GM12878 (cell line): Measurements from ENCODE around the gene SPG7. TPM values are rescaled to one million over a fixed set of nuclear protein-coding genes. Genes with fewer than 3 reads are reported as not detected.

Source experiments
- ASH2L ChIP-seq: fragments of 300-600, 200-600 bp; sonication (generic); IDR thresholded peaks from 2 replicates; pipeline ENCODE4 v1.6.1; 2017; ENCODE audit warnings: low read depth, mild to moderate bottlenecking, borderline replicate concordance
- ATF7 ChIP-seq: fragments of 450-650 bp; IDR thresholded peaks from 2 replicates; pipeline ENCODE4 v1.6.1; 2016; ENCODE audit warnings: low read depth, mild to moderate bottlenecking
- BRCA1 ChIP-seq: IDR thresholded peaks from 2 replicates; pipeline ENCODE4 v1.6.1; 2011; ENCODE audit warnings: low read depth, low read length, improper control_type of control experiment
- EGR1 ChIP-seq, 2 experiments: IDR thresholded peaks; 1 replicate in 1 of 2; 2 replicates in 1 of 2; pipeline ENCODE4 v1.6.1; 2011 to 2012; ENCODE audit warnings: low read depth in 2 of 2, low read length in 2 of 2, borderline replicate concordance in 1 of 2, mild to moderate bottlenecking in 1 of 2, moderate library complexity in 1 of 2
- ESRRA ChIP-seq: IDR thresholded peaks from 2 replicates; pipeline ENCODE4 v1.6.1; 2012; ENCODE audit warnings: mild to moderate bottlenecking, low read length, improper control_type of control experiment
- EZH2 ChIP-seq: IDR thresholded peaks from 2 replicates; pipeline ENCODE4 v1.6.1; 2012; ENCODE audit warnings: low read depth, mild to moderate bottlenecking, control low read depth, inconsistent platforms, low read length, borderline replicate concordance; ENCODE audit not compliant: control insufficient read depth
- HDGF ChIP-seq: fragments of 450-650 bp; IDR thresholded peaks from 2 replicates; pipeline ENCODE4 v1.6.1; 2016; ENCODE audit warnings: antibody characterized with exemption
- IRF4 ChIP-seq: IDR thresholded peaks from 2 replicates; pipeline ENCODE4 v1.6.1; 2011; ENCODE audit warnings: low read depth, low read length
- JUNB ChIP-seq: IDR thresholded peaks from 2 replicates; pipeline ENCODE4 v1.6.1; 2016; ENCODE audit warnings: antibody characterized with exemption, mild to moderate bottlenecking
- MEF2B ChIP-seq: fragments of 450-650 bp; IDR thresholded peaks from 2 replicates; pipeline ENCODE4 v1.6.1; 2018; ENCODE audit warnings: mild to moderate bottlenecking, moderate library complexity; ENCODE audit not compliant: partially characterized antibody, poor library complexity, severe bottlenecking
- NR2C1 ChIP-seq: fragments of 450-650 bp; IDR thresholded peaks from 2 replicates; pipeline ENCODE4 v1.6.1; 2017; ENCODE audit warnings: antibody characterized with exemption, mild to moderate bottlenecking, moderate library complexity
- PAX8 ChIP-seq: fragments of 450-650 bp; IDR thresholded peaks from 2 replicates; pipeline ENCODE4 v1.6.1; 2017; ENCODE audit warnings: mild to moderate bottlenecking, moderate library complexity
- RAD21 ChIP-seq: IDR thresholded peaks from 2 replicates; pipeline ENCODE4 v1.6.1; 2011; ENCODE audit warnings: mild to moderate bottlenecking, low read depth, low read length, moderate library complexity; ENCODE audit not compliant: insufficient read depth
- RUNX3 ChIP-seq: IDR thresholded peaks from 2 replicates; pipeline ENCODE4 v1.6.1; 2012; ENCODE audit warnings: low read length, inconsistent platforms
- SIN3A ChIP-seq: IDR thresholded peaks from 2 replicates; pipeline ENCODE4 v1.6.1; 2012; ENCODE audit warnings: low read depth, low read length, improper control_type of control experiment
- SMARCA5 ChIP-seq: fragments of 450-650 bp; IDR thresholded peaks from 2 replicates; pipeline ENCODE4 v1.6.1; 2017; ENCODE audit warnings: mild to moderate bottlenecking
- STAT3 ChIP-seq: IDR thresholded peaks from 2 replicates; pipeline ENCODE4 v1.6.1; 2011; ENCODE audit warnings: low read depth, low read length, improper control_type of control experiment
- TCF7 ChIP-seq: IDR thresholded peaks from 2 replicates; pipeline ENCODE4 v1.6.1; 2014; ENCODE audit warnings: antibody characterized with exemption, borderline replicate concordance
- ZNF207 ChIP-seq: fragments of 450-650 bp; IDR thresholded peaks from 2 replicates; pipeline ENCODE4 v1.6.1; 2014; ENCODE audit warnings: antibody characterized with exemption, mild to moderate bottlenecking, borderline replicate concordance
- ZNF274 ChIP-seq: IDR thresholded peaks from one replicate; pipeline ENCODE4 v1.8.0; 2011; ENCODE audit not compliant: insufficient read length, insufficient read depth
- ZNF384 ChIP-seq: IDR thresholded peaks from 2 replicates; pipeline ENCODE4 v1.6.1; 2012; ENCODE audit warnings: low read depth, mild to moderate bottlenecking, low read length, improper control_type of control experiment, borderline replicate concordance
- polyA plus RNA-seq, 11 experiments: library from polyadenylated mRNA; depleted of rRNA in 4 of 11; unstranded in 6 of 11; stranded (reverse) in 5 of 11; fragments of >200 nt; fragmentation: Nextera tagmentation in 4 of 11; fragmentation: Illumina TruSeq in 1 of 11; extraction: Ambion mirVana in 4 of 11; extraction: Trizol in 1 of 11; gene quantifications; 1 replicate in 1 of 11; 2 replicates in 10 of 11; pipeline versions ENCODE4 v1.2.1 to v1.2.3, GENCODE V29; 2011 to 2016; ENCODE audit warnings: inconsistent platforms in 2 of 11, missing spikeins in 2 of 11, low read depth in 1 of 11
- total RNA-seq, 4 experiments: library from RNA; depleted of rRNA in 3 of 4; stranded (reverse); fragments of >200 nt in 3 of 4; fragmentation: Illumina TruSeq in 1 of 4; extraction: Trizol in 1 of 4; gene quantifications; 2 replicates each; pipeline versions ENCODE4 v1.2.1 to v1.2.3, GENCODE V29; 2013 to 2021
- TF ChIP-seq, protein P1 (sequence below): IDR thresholded peaks from 2 replicates; pipeline ENCODE4 v1.6.1; 2011; ENCODE audit warnings: low read depth, mild to moderate bottlenecking, low read length, moderate library complexity, borderline replicate concordance; ENCODE audit errors: extremely low read depth
- TF ChIP-seq, protein P2 (sequence below): IDR thresholded peaks from 2 replicates; pipeline ENCODE4 v1.6.1; 2011; ENCODE audit warnings: low read depth, low read length, improper control_type of control experiment, borderline replicate concordance
- TF ChIP-seq, protein P3 (sequence below): fragments of 150-350 bp; IDR thresholded peaks from 2 replicates; pipeline ENCODE4 v1.6.1; 2014; ENCODE audit warnings: mild to moderate bottlenecking, low read depth, low read length
- TF ChIP-seq, protein P4 (sequence below): fragments of 450-650 bp; formaldehyde crosslinking; IDR thresholded peaks from 2 replicates; pipeline ENCODE4 v1.4.0; 2020; ENCODE audit warnings: mild to moderate bottlenecking, moderate library complexity

The SPG7 gene
- total and polyA plus RNA-seq, 10 of the 15 experiments (the other 5 are each of a cell fraction or from before 2014, with no cell fraction given) = 5.9 to 75.9 (median 52.5) TPM

DNA sequence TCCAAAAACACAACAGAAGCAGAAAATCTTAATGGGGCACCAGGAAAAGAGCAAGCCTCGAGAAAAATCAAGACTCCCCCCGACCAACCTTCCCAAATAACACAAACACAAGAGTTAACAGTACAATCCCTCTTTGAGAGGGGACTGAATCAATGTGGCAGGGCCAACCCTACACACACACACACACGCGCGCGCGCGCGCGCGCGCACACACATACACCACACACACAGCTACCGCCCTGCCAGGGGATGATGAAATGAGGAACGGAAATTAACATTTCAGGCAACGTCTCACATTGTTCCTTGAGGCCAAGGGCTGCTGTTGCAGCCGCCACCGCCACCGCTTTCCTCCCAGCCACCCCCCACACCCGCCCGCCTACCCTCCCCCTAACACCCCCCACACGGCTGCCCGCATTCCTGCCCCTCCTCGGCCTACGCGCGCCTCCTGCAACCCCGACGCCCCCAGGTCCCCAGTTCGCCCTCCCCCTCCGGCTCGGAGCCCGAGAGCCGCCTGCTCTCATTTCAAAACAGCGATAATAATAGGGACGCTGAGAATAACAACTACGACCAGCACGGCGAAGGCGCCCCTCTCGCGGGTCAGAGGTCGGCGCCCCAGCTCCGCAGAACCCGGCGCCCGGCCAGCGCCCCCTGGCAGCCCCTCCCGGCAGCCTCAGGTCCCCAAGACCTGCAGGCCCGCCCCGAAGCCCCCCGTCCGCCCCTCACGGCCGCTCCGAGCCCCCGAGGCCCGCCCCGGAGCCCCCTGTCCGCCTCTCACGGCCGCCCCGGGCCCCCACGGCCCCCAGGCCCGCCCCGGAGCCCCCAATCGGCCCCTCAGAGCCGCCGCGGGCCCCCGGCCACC is 18.9 kb upstream of the SPG7 start (continued):
- TF ChIP-seq SMARCA5 = peak; percentile 71; the same call in 1 of the 2 replicates
- peak; percentile 87 for TF ChIP-seq ATF7
- no peak for TF ChIP-seq STAT3
- TF ChIP-seq BRCA1 = no peak
- peak; percentile 71; the same call in 1 of the 2 replicates for TF ChIP-seq HDGF
- TF ChIP-seq ZNF274 = no peak
- TF ChIP-seq, protein P1, sequence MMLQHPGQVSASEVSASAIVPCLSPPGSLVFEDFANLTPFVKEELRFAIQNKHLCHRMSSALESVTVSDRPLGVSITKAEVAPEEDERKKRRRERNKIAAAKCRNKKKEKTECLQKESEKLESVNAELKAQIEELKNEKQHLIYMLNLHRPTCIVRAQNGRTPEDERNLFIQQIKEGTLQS = no peak
- no peak for TF ChIP-seq PAX8
- TF ChIP-seq ASH2L = no peak
- TF ChIP-seq, protein P2, sequence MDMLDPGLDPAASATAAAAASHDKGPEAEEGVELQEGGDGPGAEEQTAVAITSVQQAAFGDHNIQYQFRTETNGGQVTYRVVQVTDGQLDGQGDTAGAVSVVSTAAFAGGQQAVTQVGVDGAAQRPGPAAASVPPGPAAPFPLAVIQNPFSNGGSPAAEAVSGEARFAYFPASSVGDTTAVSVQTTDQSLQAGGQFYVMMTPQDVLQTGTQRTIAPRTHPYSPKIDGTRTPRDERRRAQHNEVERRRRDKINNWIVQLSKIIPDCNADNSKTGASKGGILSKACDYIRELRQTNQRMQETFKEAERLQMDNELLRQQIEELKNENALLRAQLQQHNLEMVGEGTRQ = no peak
- TF ChIP-seq RAD21 = peak; percentile 20; the same call in 1 of the 2 replicates
- TF ChIP-seq RUNX3 = peak; percentile 78
- no peak for TF ChIP-seq ZNF207
- TF ChIP-seq ESRRA = no peak
- peak; percentile 82 for TF ChIP-seq NR2C1
- TF ChIP-seq, protein P3, sequence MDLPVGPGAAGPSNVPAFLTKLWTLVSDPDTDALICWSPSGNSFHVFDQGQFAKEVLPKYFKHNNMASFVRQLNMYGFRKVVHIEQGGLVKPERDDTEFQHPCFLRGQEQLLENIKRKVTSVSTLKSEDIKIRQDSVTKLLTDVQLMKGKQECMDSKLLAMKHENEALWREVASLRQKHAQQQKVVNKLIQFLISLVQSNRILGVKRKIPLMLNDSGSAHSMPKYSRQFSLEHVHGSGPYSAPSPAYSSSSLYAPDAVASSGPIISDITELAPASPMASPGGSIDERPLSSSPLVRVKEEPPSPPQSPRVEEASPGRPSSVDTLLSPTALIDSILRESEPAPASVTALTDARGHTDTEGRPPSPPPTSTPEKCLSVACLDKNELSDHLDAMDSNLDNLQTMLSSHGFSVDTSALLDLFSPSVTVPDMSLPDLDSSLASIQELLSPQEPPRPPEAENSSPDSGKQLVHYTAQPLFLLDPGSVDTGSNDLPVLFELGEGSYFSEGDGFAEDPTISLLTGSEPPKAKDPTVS = no peak
- TF ChIP-seq TCF7 = no peak
- TF ChIP-seq, protein P4, sequence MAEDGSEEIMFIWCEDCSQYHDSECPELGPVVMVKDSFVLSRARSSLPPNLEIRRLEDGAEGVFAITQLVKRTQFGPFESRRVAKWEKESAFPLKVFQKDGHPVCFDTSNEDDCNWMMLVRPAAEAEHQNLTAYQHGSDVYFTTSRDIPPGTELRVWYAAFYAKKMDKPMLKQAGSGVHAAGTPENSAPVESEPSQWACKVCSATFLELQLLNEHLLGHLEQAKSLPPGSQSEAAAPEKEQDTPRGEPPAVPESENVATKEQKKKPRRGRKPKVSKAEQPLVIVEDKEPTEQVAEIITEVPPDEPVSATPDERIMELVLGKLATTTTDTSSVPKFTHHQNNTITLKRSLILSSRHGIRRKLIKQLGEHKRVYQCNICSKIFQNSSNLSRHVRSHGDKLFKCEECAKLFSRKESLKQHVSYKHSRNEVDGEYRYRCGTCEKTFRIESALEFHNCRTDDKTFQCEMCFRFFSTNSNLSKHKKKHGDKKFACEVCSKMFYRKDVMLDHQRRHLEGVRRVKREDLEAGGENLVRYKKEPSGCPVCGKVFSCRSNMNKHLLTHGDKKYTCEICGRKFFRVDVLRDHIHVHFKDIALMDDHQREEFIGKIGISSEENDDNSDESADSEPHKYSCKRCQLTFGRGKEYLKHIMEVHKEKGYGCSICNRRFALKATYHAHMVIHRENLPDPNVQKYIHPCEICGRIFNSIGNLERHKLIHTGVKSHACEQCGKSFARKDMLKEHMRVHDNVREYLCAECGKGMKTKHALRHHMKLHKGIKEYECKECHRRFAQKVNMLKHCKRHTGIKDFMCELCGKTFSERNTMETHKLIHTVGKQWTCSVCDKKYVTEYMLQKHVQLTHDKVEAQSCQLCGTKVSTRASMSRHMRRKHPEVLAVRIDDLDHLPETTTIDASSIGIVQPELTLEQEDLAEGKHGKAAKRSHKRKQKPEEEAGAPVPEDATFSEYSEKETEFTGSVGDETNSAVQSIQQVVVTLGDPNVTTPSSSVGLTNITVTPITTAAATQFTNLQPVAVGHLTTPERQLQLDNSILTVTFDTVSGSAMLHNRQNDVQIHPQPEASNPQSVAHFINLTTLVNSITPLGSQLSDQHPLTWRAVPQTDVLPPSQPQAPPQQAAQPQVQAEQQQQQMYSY = no peak
- TF ChIP-seq ZNF384 = no peak
- 0 out of 2 replicates have a peak, but pooled peaks have one; percentile 11 for TF ChIP-seq JUNB
- peak in 1 of 2 experiments; percentile 81; a peak in 2 of 3 replicates for TF ChIP-seq EGR1 (IDR thresholded peaks at IDR 0.05; ENCODE audit: borderline replicate concordance in 1 of 2, low read depth in 2 of 2, low read length in 2 of 2)
- no peak for TF ChIP-seq EZH2
- TF ChIP-seq SIN3A = peak; percentile 88
- peak; percentile 26 for TF ChIP-seq MEF2B
- TF ChIP-seq IRF4 = peak; percentile 51; the same call in 1 of the 2 replicates
